PC-3 (cell line): Measurements from ENCODE around the gene AKR1B15.
A peak's percentile ranks its signal among the peaks of the same experiment; 100 is the strongest.

Experiments used
- CTCF ChIP-seq: fragments of 300-600 bp; sonication (generic); conservative IDR thresholded peaks from 2 replicates; pipeline ENCODE4 v1.5.1; 2017; ENCODE audit warnings: antibody characterized with exemption, low read depth, mild to moderate bottlenecking, low read length
- EZH2 ChIP-seq: fragments of 300-600 bp; sonication (generic); IDR thresholded peaks from one replicate; pipeline ENCODE4 v1.6.1; 2017; ENCODE audit warnings: antibody characterized with exemption, mild to moderate bottlenecking, low read length; ENCODE audit not compliant: unreplicated experiment
- EZH2phosphoT487 ChIP-seq: fragments of 300-600 bp; sonication (generic); IDR thresholded peaks from 2 replicates; pipeline ENCODE4 v1.6.1; 2018; ENCODE audit warnings: mild to moderate bottlenecking, antibody characterized with exemption, low read length, borderline replicate concordance

GRCh38 chr7:134547397-134548054 lies 1.4 kb upstream of the AKR1B15 start:
- TF ChIP-seq CTCF (peak; percentile 96), EZH2phosphoT487 (no peak), EZH2 (no peak)
